ENCODE measurements around the gene GYG1.

DNA sequence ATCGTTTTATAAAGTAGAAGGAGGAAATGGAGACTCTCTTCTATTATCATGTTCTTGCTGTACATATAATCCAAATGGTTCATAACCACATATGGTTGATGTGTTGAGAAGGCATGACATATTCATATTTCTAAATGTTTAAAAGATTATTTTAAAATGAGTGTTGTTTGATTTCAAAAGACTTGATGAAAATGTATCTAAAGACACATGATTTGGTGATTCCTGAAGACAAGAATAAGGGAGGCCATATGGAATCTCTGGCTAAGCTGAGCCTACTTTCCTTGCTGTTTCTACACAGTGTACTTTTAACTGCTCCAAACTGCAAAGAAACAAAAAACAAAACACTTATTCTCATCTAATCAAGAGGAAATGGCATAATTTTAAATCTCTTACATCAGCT is 23.0 kb upstream of the GYG1 start:
- TF ChIP-seq, protein P1, sequence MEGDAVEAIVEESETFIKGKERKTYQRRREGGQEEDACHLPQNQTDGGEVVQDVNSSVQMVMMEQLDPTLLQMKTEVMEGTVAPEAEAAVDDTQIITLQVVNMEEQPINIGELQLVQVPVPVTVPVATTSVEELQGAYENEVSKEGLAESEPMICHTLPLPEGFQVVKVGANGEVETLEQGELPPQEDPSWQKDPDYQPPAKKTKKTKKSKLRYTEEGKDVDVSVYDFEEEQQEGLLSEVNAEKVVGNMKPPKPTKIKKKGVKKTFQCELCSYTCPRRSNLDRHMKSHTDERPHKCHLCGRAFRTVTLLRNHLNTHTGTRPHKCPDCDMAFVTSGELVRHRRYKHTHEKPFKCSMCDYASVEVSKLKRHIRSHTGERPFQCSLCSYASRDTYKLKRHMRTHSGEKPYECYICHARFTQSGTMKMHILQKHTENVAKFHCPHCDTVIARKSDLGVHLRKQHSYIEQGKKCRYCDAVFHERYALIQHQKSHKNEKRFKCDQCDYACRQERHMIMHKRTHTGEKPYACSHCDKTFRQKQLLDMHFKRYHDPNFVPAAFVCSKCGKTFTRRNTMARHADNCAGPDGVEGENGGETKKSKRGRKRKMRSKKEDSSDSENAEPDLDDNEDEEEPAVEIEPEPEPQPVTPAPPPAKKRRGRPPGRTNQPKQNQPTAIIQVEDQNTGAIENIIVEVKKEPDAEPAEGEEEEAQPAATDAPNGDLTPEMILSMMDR (conservative IDR thresholded peaks at IDR 0.05): no peak
- no peak for TF ChIP-seq ZFX (IDR thresholded peaks at IDR 0.05)

All from C4-2B (cell line).